ENCODE data around the gene CCSER1.

CCSER1 gene

DNA sequence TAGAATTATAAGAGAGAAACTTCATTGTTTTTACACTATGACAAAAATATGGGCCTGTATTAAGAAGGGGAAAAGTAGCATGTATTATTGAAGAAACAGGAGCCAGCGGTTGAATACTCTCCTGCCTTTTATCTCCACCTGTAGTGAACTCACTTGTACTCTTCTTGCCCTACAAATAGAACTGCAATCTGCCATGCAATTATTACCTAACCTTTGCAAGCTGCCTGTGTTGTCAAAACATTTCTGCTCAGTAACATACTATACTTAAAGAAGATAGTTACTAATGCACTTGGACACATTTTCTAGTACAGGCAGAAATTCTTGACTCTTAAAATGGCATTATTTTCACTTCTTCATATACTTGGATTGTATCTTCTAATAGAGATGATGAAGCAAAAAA is 1358.2 kb downstream of the CCSER1 start:
- no peak for DNase-seq (ENCODE audit: low read depth)
- H3K4me3 ChIP-seq (ENCODE audit: control insufficient read depth, low read depth, low read length) = no peak overlapping the region
- TF ChIP-seq CTCF (IDR thresholded peaks at IDR 0.05; ENCODE audit: control insufficient read depth, insufficient read depth, low read depth, low read length, missing control alignments) = no peak

GRCh38 chr4:91488946-91489345 is 1361.8 kb downstream of the CCSER1 start:
- H3K4me3 ChIP-seq (ENCODE audit: control insufficient read depth, low read depth, low read length) = no peak overlapping the region
- no peak for DNase-seq (ENCODE audit: low read depth)
- no peak for TF ChIP-seq CTCF (IDR thresholded peaks at IDR 0.05; ENCODE audit: control insufficient read depth, insufficient read depth, low read depth, low read length, missing control alignments)

DNA sequence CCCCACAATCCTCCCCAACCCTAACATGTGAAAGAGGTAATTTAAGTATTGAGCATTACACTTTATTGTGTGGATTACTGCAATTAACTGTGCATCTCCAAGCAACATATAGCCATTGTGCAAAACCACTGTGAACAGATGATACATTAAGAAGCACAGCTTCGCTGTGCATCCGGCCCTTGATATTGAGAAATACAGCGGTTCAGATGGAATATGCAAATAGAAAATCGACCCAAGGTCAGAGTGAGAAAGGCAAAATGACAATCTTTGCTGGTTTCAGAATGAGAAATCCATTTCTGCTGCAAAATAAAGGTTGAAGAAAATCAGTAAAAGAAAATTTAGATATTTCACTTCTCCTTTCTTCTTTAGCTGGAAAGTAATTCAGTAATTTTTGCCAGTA is 1370.7 kb downstream of the CCSER1 start:
- DNase-seq (ENCODE audit: low read depth) = no peak
- no peak for TF ChIP-seq CTCF (IDR thresholded peaks at IDR 0.05; ENCODE audit: control insufficient read depth, insufficient read depth, low read depth, low read length, missing control alignments)
- H3K4me3 ChIP-seq (ENCODE audit: control insufficient read depth, low read depth, low read length) = no peak overlapping the region

DNA sequence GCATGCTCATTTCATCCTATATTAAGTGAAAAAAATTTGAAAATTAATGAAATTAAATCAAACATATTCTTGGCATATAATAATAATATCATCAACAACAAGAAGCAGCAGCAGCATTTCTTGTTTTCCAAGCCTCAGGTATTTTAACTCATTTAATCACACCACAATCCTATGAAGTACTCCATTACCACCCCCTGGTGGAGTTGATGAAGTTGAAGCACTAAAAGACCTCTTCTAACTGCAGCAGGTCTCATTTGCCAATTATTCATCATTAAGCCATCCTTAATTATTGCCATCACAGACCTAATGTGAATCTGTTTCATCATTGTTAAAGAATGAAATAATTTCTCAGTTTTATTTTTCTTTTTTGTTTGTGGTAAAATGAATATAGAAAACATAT is 1375.2 kb downstream of the CCSER1 start:
- no peak for TF ChIP-seq CTCF (IDR thresholded peaks at IDR 0.05; ENCODE audit: control insufficient read depth, insufficient read depth, low read depth, low read length, missing control alignments)
- DNase-seq (ENCODE audit: low read depth) = no peak
- H3K4me3 ChIP-seq (ENCODE audit: control insufficient read depth, low read depth, low read length) = no peak overlapping the region

GRCh38 chr4:91513326-91513725 is 1386.1 kb downstream of the CCSER1 start:
- no peak for DNase-seq (ENCODE audit: low read depth)
- H3K4me3 ChIP-seq (ENCODE audit: control insufficient read depth, low read depth, low read length) = no peak overlapping the region
- no peak for TF ChIP-seq CTCF (IDR thresholded peaks at IDR 0.05; ENCODE audit: control insufficient read depth, insufficient read depth, low read depth, low read length, missing control alignments)

- H3K4me3 ChIP-seq (ENCODE audit: control insufficient read depth, low read depth, low read length) = no peak overlapping the region
- DNase-seq (ENCODE audit: low read depth) = no peak
- no peak for TF ChIP-seq CTCF (IDR thresholded peaks at IDR 0.05; ENCODE audit: control insufficient read depth, insufficient read depth, low read depth, low read length, missing control alignments)
Measured at GRCh38 chr4:91519155-91519554, 1392.0 kb downstream of the CCSER1 start.

- H3K4me3 ChIP-seq (ENCODE audit: control insufficient read depth, low read depth, low read length) = no peak overlapping the region
- no peak for TF ChIP-seq CTCF (IDR thresholded peaks at IDR 0.05; ENCODE audit: control insufficient read depth, insufficient read depth, low read depth, low read length, missing control alignments)
- DNase-seq (ENCODE audit: low read depth) = no peak
Measured at GRCh38 chr4:91525621-91526020, 1398.4 kb downstream of the CCSER1 start.
